CD14-positive monocyte (primary cell): Measurements from ENCODE around the gene NUDT22. TPM values are rescaled to one million over a fixed set of nuclear protein-coding genes. Genes with fewer than 3 reads are reported as not detected.

Experiments used
- DNase-seq, 3 donors: peaks; one replicate each; pipeline ENCODE4 v3.0.0-alpha.2; 2011 to 2022
- H2AFZ ChIP-seq: 2 replicates; pipeline ENCODE4 v1.6.0; 2012; ENCODE audit warnings: mild to moderate bottlenecking, low read depth, low read length, inconsistent platforms; ENCODE audit not compliant: insufficient read depth, poor library complexity, severe bottlenecking
- H3K27ac ChIP-seq, 2 donors: 1 replicate in 1 of 2; 2 replicates in 1 of 2; pipeline ENCODE4 v1.5.1; 2012 to 2013; ENCODE audit warnings: low read length in 2 of 2, control low read depth in 1 of 2, inconsistent platforms in 1 of 2, low read depth in 1 of 2, mild to moderate bottlenecking in 1 of 2
- H3K27me3 ChIP-seq, 2 donors: one replicate each; pipeline versions ENCODE4 v1.6.0 to v1.6.1; 2011 to 2013; ENCODE audit warnings: low read length in 2 of 2; ENCODE audit not compliant: control insufficient read depth in 2 of 2, insufficient read depth in 2 of 2
- H3K36me3 ChIP-seq, 2 donors: replicated peaks in 1 of 2; 1 replicate in 1 of 2; 2 replicates in 1 of 2; pipeline versions ENCODE4 v1.5.1 to v1.6.1; 2012 to 2013; ENCODE audit warnings: low read length in 2 of 2, control low read depth in 1 of 2, inconsistent platforms in 1 of 2, mild to moderate bottlenecking in 1 of 2; ENCODE audit not compliant: insufficient read depth in 2 of 2, control insufficient read depth in 1 of 2
- H3K4me1 ChIP-seq, 2 donors: 1 replicate in 1 of 2; 2 replicates in 1 of 2; pipeline versions ENCODE4 v1.5.1 to v1.6.1; 2012 to 2013; ENCODE audit warnings: low read length in 2 of 2, control low read depth in 1 of 2, inconsistent platforms in 1 of 2, mild to moderate bottlenecking in 1 of 2, moderate library complexity in 1 of 2; ENCODE audit not compliant: insufficient read depth in 2 of 2, control insufficient read depth in 1 of 2
- H3K4me2 ChIP-seq: replicated peaks from 2 replicates; pipeline ENCODE3; 2012; ENCODE audit warnings: low read length, moderate library complexity, mild to moderate bottlenecking; ENCODE audit not compliant: poor library complexity, severe bottlenecking; ENCODE audit errors: extremely low read depth
- H3K4me3 ChIP-seq, 3 experiments: fragments of 200-600 bp in 1 of 3; sonication (generic) in 1 of 3; replicated peaks in 1 of 3; 1 replicate in 2 of 3; 2 replicates in 1 of 3; pipeline ENCODE4 v1.5.1; 2011 to 2013; ENCODE audit warnings: low read length in 3 of 3, mild to moderate bottlenecking in 3 of 3, control low read depth in 2 of 3, low read depth in 2 of 3, inconsistent platforms in 1 of 3, moderate library complexity in 1 of 3
- H3K79me2 ChIP-seq: 2 replicates; pipeline ENCODE4 v1.6.0; 2012; ENCODE audit warnings: mild to moderate bottlenecking, control low read depth, inconsistent platforms, low read length, moderate library complexity; ENCODE audit not compliant: insufficient read depth
- H3K9ac ChIP-seq: 2 replicates; pipeline ENCODE4 v1.6.0; 2017; ENCODE audit warnings: low read length, mild to moderate bottlenecking; ENCODE audit not compliant: insufficient read depth, poor library complexity, severe bottlenecking
- H3K9me3 ChIP-seq, 2 donors: replicated peaks in 1 of 2; 1 replicate in 1 of 2; 2 replicates in 1 of 2; pipeline versions ENCODE4 v1.5.1 to v1.6.1; 2012 to 2013; ENCODE audit warnings: low read length in 2 of 2, control low read depth in 1 of 2; ENCODE audit not compliant: control insufficient read depth in 1 of 2, insufficient read depth in 1 of 2
- H4K20me1 ChIP-seq: 2 replicates; pipeline ENCODE4 v1.6.0; 2012; ENCODE audit warnings: mild to moderate bottlenecking, low read length, control low read depth, moderate library complexity; ENCODE audit not compliant: insufficient read depth
- H3K27ac Mint-ChIP-seq, 7 donors: one replicate each; pipeline ENCODE4 v1.8.0; 2020; ENCODE audit warnings: mild to moderate bottlenecking in 7 of 7, mixed read lengths in 7 of 7, moderate library complexity in 6 of 7, inconsistent platforms in 2 of 7
- H3K27me3 Mint-ChIP-seq, 3 donors: one replicate each; pipeline ENCODE4 v1.8.0; 2021 to 2022; ENCODE audit warnings: low read depth in 3 of 3, mild to moderate bottlenecking in 3 of 3, mixed read lengths in 3 of 3, moderate library complexity in 3 of 3, inconsistent platforms in 1 of 3
- H3K36me3 Mint-ChIP-seq, 2 donors: one replicate each; pipeline ENCODE4 v1.8.0; 2020; ENCODE audit warnings: mixed read lengths in 2 of 2, inconsistent platforms in 1 of 2, mild to moderate bottlenecking in 1 of 2
- H3K4me1 Mint-ChIP-seq: one replicate; pipeline ENCODE4 v1.8.0; 2020; ENCODE audit warnings: mild to moderate bottlenecking, mixed read lengths
- H3K4me3 Mint-ChIP-seq, 2 donors: one replicate each; pipeline ENCODE4 v1.8.0; 2020; ENCODE audit warnings: mild to moderate bottlenecking in 2 of 2, mixed read lengths in 2 of 2, moderate library complexity in 1 of 2
- H3K9me3 Mint-ChIP-seq, 7 donors: one replicate each; pipeline ENCODE4 v1.8.0; 2020 to 2022; ENCODE audit warnings: mixed read lengths in 7 of 7, mild to moderate bottlenecking in 6 of 7, moderate library complexity in 6 of 7, inconsistent platforms in 2 of 7
- WGBS: methylation state at CpG from one replicate; pipeline ENCODE4 v1.1.5; 2013; ENCODE audit warnings: missing lambda C conversion rate; ENCODE audit not compliant: insufficient coverage; 5-methylcytosine and 5-hydroxymethylcytosine counted together
- intact Hi-C, 2 donors: fragments of 100-400 bp; cut with micrococcal nuclease; formaldehyde crosslinking; loops; one replicate each; pipeline versions ENCODE4 v1.15.0 to v1.15.1; 2023
- polyA plus RNA-seq, 3 donors: library from polyadenylated mRNA; depleted of rRNA in 1 of 3; unstranded in 2 of 3; stranded (reverse) in 1 of 3; fragments of 300-500 nt in 2 of 3; fragments of >200 nt in 1 of 3; fragmentation: Illumina TruSeq in 2 of 3; gene quantifications; 1 replicate in 2 of 3; 2 replicates in 1 of 3; pipeline ENCODE4 v1.2.3, GENCODE V29; 2012 to 2021
- TF ChIP-seq, protein P1 (sequence below): fragments of 200-600 bp; IDR thresholded peaks from one replicate; pipeline ENCODE4 v1.8.0; 2022; ENCODE audit warnings: antibody characterized with exemption, mild to moderate bottlenecking

The NUDT22 gene
- polyA plus RNA-seq, 3 donors = 47.9 to 86.1 (median 56.1) TPM

DNA sequence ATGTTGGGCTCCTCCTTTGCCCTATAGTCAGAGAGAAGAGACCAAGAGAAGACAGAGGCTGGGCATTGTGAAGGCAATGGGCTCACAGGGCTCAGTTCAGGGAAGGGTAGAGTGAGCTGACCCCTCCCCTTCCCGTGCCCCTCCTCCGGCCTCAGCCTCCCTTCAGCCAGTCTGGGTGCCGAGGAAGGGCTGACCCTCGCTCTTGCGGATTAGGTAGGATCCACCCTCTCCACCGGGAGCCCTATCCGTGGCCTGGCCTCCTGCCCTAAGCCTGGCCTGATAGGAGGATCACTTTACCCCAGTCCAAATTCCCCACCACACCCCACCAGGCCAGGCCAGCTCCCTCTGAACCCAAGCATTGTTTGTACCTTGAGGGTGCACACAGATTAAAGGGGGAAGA lies 22.5 kb downstream of the NUDT22 start:
- Histone ChIP-seq H2AFZ (no peak overlapping the region), H3K9me3 (no peaks in the 10 kb centered on the region)

DNA sequence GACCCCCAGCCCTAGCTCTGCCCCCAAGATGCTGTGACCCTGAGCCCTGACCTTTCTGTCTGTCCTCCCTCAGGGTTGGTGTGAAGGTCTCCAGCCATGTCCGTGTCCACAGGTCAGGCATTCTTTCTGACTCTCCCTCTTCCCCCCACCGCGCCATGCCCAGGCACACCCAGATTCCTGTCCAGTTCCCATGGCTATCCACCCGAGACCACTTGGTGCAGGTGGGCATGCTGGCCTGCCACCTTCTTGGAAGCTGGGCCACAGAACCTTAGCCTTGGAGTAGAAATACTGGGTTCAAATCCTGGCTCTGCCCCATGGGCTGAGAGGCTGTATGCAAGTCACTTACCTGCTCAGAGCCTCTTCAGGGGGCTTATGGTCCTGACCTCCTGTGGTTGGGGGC lies 23.0 kb downstream of the NUDT22 start:
- no peak overlapping the region for H2AFZ ChIP-seq
- no peak overlapping the region for H3K27ac ChIP-seq
- Mint-ChIP-seq H3K36me3 (peaks cover 2 to 7% of the 10 kb centered on the region in 2 donors), H3K4me3 (no peak overlapping the region), H3K27ac (peak overlapping the region in 1 of 7 donors; percentile 41), H3K4me1 (peaks cover 51% of the 10 kb centered on the region), H3K9me3 (no peaks in the 10 kb centered on the region), H3K27me3 (peaks cover 3 to 10% (median 7%) of the 10 kb centered on the region in 3 donors)
- peaks cover 53 to 76% of the 10 kb centered on the region in 2 donors for H3K4me1 ChIP-seq
- WGBS = 74% methylated on average over 4 of the region's 4 CpGs
- no peak overlapping the region for H3K4me3 ChIP-seq
- no peaks in the 10 kb centered on the region for H3K27me3 ChIP-seq
- no peak overlapping the region for H3K4me2 ChIP-seq
- H3K9ac ChIP-seq = no peak overlapping the region
- intact Hi-C loops = no loop called here
- peaks cover 1 to 3% of the 10 kb centered on the region in 2 donors for H3K36me3 ChIP-seq
- peaks cover 20% of the 10 kb centered on the region for H4K20me1 ChIP-seq
- TF ChIP-seq, protein P1, sequence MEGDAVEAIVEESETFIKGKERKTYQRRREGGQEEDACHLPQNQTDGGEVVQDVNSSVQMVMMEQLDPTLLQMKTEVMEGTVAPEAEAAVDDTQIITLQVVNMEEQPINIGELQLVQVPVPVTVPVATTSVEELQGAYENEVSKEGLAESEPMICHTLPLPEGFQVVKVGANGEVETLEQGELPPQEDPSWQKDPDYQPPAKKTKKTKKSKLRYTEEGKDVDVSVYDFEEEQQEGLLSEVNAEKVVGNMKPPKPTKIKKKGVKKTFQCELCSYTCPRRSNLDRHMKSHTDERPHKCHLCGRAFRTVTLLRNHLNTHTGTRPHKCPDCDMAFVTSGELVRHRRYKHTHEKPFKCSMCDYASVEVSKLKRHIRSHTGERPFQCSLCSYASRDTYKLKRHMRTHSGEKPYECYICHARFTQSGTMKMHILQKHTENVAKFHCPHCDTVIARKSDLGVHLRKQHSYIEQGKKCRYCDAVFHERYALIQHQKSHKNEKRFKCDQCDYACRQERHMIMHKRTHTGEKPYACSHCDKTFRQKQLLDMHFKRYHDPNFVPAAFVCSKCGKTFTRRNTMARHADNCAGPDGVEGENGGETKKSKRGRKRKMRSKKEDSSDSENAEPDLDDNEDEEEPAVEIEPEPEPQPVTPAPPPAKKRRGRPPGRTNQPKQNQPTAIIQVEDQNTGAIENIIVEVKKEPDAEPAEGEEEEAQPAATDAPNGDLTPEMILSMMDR = no peak
- H3K9me3 ChIP-seq = no peaks in the 10 kb centered on the region
- H3K79me2 ChIP-seq = peaks cover 33% of the 10 kb centered on the region
- no peak for DNase-seq

More for the DNA sequence above, 22.5 kb downstream of the NUDT22 start:
- Mint-ChIP-seq H3K27me3 (peaks cover 3 to 10% (median 7%) of the 10 kb centered on the region in 3 donors), H3K27ac (peak overlapping the region in 1 of 7 donors; percentile 76), H3K9me3 (no peaks in the 10 kb centered on the region), H3K4me1 (peaks cover 47% of the 10 kb centered on the region), H3K4me3 (no peak overlapping the region), H3K36me3 (peaks cover 7 to 8% of the 10 kb centered on the region in 2 donors)
- Histone ChIP-seq H3K79me2 (peaks cover 36% of the 10 kb centered on the region), H3K4me1 (peaks cover 52 to 72% of the 10 kb centered on the region in 2 donors), H3K4me2 (no peak overlapping the region), H3K36me3 (peaks cover 5 to 7% of the 10 kb centered on the region in 2 donors), H4K20me1 (peaks cover 16% of the 10 kb centered on the region), H3K4me3 (no peak overlapping the region), H3K27me3 (no peaks in the 10 kb centered on the region), H3K9ac (no peak overlapping the region), H3K27ac (no peak overlapping the region)
- WGBS = 84% methylated on average over 5 of the region's 7 CpGs
- TF ChIP-seq, protein P1 = no peak
- no peak for DNase-seq
- intact Hi-C loops = no loop called here
